ENCODE data around the gene GORASP1. TPM values are rescaled to one million over a fixed set of nuclear protein-coding genes. Genes with fewer than 3 reads are reported as not detected.

The GORASP1 gene
- total RNA-seq, 1 donor from 2014 or later: 84.3 TPM

GRCh38 chr3:39125841-39126500 is 18.5 kb upstream of the GORASP1 start:
- peak; percentile 51 for DNase-seq (ENCODE audit: low spot score)

DNA sequence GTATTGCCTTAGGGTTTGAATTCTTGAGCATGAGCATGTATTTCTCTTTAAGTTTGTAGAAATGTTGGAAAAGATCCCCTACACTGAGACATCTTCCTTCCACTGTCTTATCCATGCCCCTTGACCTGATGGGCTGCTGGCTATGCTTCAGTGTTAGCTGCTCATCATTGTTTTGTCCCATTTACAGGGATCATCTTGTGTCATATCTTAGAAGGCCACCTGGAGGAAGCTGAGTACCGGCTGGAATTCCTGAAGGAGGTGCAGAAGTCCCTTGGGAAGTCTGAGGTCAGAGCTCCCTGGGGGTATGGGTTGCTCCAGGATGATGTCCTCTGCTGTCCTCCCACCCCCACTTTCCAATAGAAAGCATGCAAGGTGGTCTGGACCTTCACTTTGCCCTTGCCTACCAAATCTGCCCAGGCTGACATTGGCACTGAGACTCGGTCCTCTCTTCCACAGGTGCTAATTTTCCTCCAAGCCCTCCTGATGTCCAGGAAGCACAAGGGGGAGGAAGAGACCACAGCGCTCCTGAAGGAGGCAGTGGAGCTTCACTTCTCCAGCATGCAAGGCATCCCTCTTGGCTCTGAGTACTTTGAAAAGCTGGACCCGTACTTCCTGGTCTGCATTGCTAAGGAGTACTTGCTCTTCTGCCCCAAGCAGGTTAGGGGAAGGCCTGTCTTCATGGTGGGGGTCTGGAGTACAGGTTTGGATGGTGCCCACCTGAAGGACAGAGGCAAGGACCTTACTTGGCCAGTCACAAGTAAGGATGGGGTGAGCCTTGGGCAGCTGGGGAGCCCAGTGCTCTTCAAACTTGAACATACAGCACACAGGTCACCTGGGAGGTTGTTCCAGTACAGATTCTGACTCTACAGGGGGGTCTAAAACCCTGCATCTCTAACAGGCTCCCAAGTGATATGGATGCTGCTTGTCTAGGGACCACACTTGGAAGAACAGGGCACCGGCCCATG is 17.7 kb upstream of the GORASP1 start:
- DNase-seq (ENCODE audit: low spot score): peak; percentile 49

DNA sequence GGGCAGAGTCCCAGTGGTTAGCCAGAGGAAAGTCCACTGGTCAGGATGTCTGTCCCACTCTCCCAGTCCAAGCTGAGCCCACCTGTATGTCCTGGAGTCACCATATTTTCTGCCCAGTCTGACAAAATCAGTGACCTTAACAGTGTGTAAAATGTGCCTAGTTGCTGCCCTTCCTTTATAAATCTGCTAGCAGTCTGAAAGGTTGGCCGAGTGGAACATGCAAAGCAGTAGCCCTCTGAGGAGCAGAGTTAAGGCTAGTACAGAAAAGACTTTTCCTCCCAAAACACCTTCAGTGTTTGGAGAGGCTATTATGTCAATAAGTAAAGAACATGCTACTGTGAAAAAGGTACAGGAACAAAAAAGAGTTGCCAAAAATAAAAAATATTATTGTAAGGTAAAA is 15.4 kb upstream of the GORASP1 start:
- no peak for DNase-seq (ENCODE audit: low spot score)

DNA sequence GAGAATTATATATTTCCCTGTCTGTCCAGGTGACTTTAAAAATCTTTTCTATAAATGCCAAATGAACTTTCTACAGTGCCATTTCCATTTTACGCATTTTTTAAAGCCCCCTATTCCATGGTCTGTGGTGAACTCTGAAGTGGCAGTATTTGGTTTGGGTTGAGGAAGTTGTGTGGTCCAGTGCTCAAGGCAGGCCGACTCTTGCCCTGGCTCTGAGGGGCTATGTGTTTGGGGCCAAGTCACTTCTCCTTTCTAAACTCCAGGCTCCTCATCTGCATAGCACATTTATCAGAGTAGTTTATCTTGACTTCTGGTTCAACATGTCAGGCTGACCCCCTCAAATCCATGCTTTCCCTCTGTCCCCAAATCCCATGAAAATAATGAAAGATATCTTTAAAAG is 14.2 kb upstream of the GORASP1 start:
- DNase-seq (ENCODE audit: low spot score): no peak

GRCh38 chr3:39118931-39119660 is 11.7 kb upstream of the GORASP1 start:
- no peak for DNase-seq (ENCODE audit: low spot score)

DNA sequence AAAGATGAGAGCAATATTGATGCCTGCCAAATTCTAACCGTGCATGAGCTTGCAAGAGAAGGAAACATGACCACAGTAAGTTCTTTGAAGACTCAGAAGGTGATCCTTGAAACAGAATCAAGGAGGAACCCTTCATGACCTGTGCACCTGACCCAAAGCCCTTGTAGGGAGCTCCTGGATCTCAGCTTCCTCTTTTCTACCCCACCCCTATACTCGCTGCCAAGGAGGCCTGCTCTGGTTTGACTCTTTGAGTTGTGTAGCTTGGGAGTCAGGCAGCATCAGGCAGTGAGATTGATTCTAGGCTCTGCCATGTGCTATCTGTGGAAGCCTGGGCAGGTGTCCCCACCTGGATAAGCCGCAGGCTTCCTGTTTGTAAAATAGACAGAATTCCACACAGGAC is 10.7 kb upstream of the GORASP1 start:
- no peak for DNase-seq (ENCODE audit: low spot score)

DNA sequence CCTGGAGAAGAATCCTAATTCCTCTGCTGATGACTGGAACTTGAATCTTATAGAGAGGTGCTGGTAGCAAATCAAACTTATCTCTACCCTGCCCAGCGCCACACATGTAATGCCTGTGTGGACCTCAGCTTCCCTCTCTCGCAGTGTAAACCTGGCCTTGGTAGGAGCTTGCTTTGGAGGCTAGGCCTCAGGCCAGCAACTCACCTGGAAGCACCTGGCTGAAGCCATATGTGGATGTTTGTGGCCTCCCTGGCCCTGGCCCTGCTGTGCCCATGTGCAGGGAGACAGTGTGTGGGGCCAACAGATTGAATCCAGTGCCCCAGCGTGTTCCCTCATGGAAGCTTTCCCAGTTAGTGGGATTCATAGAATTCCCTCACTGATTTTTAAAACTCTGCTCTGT is 8.4 kb upstream of the GORASP1 start:
- DNase-seq (ENCODE audit: low spot score): no peak

DNA sequence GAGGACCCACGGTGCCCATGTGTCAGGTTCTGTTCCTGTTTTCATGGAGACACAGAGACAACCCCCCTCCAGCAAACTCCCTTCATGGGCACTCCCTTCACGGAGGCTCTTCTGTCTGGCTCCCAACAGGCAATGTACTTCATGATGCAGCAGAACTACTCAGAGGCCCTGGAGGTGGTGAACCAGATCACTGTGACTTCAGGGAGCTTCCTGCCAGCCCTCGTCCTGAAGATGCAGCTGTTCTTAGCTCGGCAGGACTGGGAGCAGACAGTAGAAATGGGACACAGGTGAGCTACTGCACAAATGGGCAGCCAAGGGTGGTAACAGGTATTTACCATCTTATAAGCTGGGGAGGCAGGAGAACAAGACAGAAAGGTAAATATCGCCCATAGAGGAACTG is 7.0 kb upstream of the GORASP1 start:
- no peak for DNase-seq (ENCODE audit: low spot score)

DNA sequence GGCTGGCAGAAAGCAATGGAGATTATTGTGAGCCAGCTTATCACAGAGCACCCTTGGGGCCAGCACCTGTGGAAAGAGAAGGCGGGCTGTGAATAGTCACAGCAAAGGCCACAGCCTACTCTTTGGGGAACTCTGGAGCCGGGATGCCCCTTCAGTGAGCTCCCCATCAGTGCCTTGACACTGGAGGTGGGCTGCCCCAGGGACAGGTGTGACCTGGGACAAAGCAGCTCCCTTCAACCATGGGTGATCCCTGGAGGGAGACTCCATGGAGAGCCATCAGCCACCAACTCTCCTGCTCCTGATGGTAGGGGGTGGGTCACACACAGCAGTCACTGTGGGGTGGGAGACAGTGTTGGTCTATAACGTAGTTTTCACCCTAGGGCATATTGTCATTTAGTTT is 5.9 kb upstream of the GORASP1 start:
- no peak for DNase-seq (ENCODE audit: low spot score)

DNA sequence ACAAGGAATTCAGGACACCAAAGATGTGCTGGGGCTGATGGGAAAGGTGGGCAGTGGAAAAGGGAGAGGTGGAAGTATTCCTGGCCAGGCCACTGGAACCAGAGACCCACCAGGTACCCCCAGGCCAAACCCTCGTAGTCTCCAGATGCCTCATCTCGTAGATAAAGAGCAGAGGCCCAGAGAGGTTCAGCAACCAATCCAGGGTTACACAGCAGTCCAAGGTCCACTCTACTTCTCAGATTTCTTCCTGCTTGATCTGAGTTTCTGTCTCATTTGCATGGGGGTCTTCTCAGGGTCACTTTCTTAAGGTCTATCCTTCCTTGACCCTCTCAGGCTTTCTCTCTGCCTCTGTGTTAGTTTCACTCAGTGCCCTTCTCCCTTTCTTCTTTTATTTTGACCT is 5.1 kb upstream of the GORASP1 start:
- DNase-seq (ENCODE audit: low spot score): no peak

DNA sequence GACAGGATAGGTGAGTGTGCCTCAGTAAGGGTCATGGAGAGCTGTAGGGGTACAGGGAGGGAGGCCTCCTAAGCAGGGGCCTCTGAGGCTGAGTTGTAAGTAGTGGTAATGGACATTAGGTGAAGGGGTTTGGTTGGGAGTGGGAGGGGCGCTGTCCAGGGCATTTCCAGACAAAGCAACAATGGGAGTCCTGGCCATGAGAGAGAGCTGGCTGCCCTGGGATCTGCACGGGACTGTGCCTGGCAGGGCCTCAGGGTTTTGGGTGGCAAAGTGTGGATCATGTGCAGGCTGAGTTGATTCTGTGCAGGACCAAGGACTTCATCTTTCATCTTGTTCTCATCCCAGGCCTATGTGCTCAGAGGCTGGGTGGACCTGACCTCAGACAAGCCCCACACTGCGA is 4.7 kb upstream of the GORASP1 start:
- DNase-seq (ENCODE audit: low spot score): no peak

GRCh38 chr3:39110041-39110639 is 2.7 kb upstream of the GORASP1 start:
- no peak for DNase-seq (ENCODE audit: low spot score)

DNA sequence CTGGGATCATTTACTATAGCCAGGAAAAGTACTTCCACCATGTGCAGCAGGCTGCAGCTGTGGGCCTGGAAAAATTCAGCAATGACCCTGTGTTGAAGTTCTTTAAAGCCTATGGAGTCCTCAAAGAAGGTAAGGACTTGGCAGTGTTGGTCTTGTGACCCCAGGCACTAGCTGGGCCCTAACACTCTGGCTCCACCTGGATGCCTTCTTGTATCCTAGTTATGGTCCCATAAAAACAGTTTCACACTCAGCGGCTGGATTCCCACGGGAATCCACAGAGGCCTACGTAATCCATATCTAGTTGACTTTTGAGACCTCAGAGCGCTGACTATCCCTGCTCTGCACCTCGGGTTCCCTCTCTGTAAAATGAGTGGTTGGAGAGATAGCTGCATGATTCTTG is 1.7 kb upstream of the GORASP1 start:
- no peak for DNase-seq (ENCODE audit: low spot score)

DNA sequence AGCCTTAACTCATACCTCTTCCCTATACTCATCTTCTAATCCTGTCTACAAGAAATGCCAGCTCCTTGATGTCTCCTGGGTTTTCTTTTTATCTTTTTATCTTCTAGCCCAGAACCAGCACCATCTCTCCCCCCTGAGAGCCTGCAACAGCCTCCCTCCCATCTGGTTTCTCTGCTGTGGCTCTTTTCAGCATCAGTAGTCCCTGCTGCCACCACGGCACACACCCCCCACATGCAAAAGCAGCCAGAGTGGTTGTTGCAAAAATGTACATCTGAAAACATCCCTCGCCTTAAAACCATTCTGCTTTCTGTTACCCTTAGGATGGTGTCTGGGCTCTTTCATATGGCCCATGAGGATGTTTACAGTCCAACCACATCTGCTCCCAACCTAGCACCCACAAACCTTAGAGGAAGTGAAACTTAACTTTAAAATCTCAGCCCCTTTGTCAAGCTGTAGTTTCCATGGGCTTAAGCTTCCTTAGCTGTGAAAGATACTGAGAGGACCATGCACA is 828 bp upstream of the GORASP1 start:
- no peak for DNase-seq (ENCODE audit: low spot score)

DNA sequence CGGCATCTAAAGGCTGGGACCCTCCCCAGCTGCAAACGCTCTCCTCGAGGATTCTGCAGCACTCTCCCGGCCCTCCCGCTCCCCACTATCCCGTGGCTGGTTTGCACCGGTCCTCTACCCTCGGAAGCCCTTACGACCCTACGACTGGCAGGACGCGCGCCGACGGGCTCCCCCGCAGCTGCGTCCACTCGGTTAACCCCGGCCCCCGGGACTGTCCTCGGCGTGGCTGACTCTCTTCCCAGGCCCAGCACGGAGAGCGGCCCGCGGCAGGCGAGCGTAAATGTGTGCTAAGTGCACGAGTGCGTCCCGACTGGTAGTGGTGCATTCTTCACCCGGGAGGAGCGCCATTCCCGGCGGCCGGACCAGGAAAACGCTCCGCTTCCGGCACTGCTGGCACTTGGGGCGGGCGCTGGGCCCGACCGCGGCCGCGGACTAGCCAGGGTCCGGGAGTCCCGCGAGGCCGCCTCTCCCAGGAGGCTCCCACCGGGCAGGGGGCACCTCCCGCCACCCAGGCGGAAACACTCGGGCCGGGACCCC is 508 bp downstream of the GORASP1 start:
- DNase-seq (ENCODE audit: low spot score): peak; percentile 61

- DNase-seq (ENCODE audit: low spot score): no peak
Measured at GRCh38 chr3:39106281-39106811, 1.1 kb downstream of the GORASP1 start.

DNA sequence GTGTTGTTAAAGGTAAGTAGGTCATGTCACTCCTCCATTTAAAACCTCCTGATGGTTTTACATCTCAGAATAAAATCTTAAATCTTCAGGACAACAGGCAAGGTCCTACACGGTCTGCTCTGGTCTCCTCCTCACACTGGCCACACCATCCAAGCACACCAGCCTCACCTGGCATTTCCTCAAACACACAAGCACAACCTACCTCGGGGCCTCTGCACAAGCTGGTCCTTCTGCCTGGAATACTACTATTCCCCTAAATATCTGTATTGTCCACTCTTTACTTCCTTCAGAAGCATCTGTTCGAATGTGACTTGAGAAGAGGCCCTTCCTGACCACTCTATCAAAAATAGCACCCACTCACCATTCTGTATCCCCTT is 1.8 kb downstream of the GORASP1 start:
- DNase-seq (ENCODE audit: low spot score): no peak

- DNase-seq (ENCODE audit: low spot score): no peak
Measured at GRCh38 chr3:39104961-39105686, 2.3 kb downstream of the GORASP1 start.

GRCh38 chr3:39103791-39104552 is 3.5 kb downstream of the GORASP1 start:
- DNase-seq (ENCODE audit: low spot score): peak; percentile 6

GRCh38 chr3:39103324-39103693 is 4.1 kb downstream of the GORASP1 start:
- no peak for DNase-seq (ENCODE audit: low spot score)

Measured in mucosa of gallbladder (tissue), 1 donor.